HL-60 (cell line): Measurements from ENCODE around the gene ADAMTS1.

Experiments
- CTCF ChIP-seq: IDR thresholded peaks from one replicate; pipeline ENCODE4 v1.5.1; 2011; ENCODE audit warnings: low read length, control low read depth, inconsistent platforms; ENCODE audit not compliant: insufficient read depth
- POLR2AphosphoS5 ChIP-seq: IDR thresholded peaks from 2 replicates; pipeline ENCODE4 v1.6.1; 2012; ENCODE audit warnings: low read depth

- TF ChIP-seq CTCF (no peak), POLR2AphosphoS5 (no peak)
Measured at GRCh38 chr21:26832546-26832945, 12.7 kb downstream of the ADAMTS1 start.
